GM12874 (cell line): Measurements from ENCODE around the gene MMP10.

Experiments
- TF ChIP-seq, protein P1 (sequence below): IDR thresholded peaks from 2 replicates; pipeline ENCODE4 v1.5.1; 2011; ENCODE audit warnings: low read depth, mild to moderate bottlenecking, control low read depth, low read length, moderate library complexity; ENCODE audit not compliant: insufficient read depth

MMP10 gene

DNA sequence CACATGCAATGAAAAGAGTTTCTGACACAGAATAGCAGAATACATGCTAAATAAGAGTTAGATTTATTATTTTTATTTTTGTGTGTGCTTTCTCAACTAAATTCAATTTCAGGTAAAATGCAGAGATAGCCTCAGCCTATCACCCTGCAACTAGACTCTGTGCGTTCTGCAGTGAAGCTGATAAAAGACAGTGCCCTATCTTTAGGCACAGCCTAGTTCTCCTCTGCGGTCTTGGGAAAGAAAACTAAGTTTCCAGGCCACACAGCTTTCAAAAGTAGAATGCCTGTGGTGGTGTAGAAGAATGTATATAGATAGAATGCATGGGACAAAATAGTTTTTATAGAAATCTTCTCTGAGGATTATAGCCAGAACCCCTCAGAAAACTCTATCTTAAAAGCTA is 29.5 kb upstream of the MMP10 start:
- TF ChIP-seq, protein P1, sequence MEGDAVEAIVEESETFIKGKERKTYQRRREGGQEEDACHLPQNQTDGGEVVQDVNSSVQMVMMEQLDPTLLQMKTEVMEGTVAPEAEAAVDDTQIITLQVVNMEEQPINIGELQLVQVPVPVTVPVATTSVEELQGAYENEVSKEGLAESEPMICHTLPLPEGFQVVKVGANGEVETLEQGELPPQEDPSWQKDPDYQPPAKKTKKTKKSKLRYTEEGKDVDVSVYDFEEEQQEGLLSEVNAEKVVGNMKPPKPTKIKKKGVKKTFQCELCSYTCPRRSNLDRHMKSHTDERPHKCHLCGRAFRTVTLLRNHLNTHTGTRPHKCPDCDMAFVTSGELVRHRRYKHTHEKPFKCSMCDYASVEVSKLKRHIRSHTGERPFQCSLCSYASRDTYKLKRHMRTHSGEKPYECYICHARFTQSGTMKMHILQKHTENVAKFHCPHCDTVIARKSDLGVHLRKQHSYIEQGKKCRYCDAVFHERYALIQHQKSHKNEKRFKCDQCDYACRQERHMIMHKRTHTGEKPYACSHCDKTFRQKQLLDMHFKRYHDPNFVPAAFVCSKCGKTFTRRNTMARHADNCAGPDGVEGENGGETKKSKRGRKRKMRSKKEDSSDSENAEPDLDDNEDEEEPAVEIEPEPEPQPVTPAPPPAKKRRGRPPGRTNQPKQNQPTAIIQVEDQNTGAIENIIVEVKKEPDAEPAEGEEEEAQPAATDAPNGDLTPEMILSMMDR: no peak

DNA sequence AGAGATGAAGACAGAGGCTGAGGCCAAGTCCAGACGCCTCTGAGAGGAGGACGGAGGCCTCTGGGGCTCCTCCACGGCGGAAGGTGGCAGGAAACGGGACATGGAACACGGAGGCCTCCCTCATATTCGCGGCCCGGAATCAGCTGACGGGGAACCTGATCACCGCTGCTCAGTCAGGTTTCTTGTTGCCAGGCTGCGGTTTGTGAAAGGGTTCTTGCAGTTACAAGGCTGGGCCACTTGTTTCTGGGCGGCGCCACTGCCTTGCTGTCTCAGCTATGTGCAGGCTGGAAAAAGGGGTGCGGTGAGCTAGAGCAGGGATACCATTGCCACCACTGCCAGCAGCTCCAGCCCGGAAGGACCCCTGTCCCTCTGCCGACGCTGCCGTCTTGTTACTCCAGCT is 27.5 kb upstream of the MMP10 start:
- TF ChIP-seq, protein P1: peak; percentile 65; the same call in 1 of the 2 replicates

DNA sequence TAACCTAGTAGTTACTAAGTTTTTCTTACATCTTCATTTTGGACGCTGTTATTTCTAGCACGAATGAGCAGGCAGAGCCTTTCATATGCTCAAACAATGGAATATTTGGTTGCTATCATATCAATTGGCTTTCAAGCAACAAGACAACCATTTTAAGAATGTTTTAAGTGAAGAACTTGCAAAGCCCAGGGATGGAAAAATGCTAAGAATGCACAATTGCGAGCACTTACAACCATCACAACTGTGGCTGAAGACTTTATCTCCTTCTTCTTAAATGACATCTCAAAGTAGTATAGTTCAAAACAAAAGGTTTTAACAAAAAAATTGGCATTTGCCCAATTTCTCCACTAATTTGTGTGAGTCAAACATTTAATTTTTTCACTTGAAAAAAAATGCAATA is 25.9 kb upstream of the MMP10 start:
- TF ChIP-seq, protein P1: no peak

DNA sequence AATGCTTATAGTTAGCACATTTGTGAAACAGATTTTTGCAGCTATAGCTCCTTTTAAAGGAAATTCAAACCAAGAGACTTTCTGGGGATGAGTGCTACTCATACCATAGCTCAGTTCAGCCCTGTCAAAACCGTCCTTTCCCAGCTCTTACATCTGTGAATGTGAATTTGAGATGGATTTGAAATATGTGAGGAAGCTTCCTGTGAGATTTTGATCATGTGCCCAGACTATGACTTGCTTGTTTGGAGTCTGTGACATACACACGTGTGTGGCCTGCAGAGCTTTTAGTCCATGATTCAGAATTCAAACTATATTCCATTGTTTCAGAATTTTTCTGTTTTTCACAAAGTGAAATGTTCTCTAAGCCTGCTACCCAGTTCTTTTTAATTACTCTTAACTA is 21.9 kb upstream of the MMP10 start:
- TF ChIP-seq, protein P1: no peak

DNA sequence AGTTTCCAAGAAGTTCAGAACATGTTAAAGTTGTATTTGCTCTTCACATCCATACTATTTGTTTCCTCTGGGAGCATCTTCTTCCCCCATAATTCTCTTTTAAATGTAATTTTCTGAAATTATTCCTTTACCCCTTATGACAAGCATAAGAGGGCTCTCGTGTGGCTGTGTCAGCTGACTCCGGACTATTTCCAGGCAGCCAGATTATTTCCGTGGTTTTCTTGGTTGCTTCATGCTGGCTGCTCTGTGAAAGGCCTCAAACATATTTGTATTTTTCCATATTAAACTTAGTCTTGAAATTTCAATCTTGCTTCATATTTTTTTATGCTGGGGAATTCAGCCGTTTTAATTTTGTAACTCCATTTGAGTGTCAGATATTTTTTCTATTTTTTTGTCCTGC is 20.3 kb upstream of the MMP10 start:
- TF ChIP-seq, protein P1: no peak

DNA sequence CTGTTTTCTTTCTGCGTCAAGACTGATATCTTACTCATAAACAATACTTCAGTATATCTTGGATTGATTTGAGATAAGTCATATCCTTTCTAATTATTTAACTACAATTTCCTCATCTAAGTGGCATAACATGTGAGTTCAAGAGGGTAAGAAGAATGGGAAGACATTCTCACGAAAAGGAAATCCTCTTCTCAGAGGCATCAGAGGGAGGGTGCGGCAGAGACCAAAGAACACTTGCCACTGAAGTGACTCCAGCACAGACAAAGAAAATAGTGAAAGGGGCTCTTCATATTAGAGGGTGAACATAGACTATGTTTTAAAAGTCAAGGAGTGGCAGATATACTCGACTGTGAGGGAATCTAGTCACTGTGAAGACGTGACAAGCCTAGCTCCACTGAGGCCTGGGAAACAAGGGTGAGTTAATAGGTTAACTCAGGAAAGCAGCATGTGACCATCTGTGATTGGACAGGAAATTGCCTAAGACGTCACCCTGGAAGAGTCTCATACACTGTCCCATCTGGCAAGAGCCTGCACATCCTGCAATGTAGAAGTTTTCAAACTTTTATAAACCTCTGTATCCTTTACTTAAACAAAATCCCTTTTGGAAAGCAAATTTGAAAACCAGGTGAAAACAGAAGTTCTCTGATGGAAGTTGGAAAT is 19.4 kb upstream of the MMP10 start:
- TF ChIP-seq, protein P1: no peak

DNA sequence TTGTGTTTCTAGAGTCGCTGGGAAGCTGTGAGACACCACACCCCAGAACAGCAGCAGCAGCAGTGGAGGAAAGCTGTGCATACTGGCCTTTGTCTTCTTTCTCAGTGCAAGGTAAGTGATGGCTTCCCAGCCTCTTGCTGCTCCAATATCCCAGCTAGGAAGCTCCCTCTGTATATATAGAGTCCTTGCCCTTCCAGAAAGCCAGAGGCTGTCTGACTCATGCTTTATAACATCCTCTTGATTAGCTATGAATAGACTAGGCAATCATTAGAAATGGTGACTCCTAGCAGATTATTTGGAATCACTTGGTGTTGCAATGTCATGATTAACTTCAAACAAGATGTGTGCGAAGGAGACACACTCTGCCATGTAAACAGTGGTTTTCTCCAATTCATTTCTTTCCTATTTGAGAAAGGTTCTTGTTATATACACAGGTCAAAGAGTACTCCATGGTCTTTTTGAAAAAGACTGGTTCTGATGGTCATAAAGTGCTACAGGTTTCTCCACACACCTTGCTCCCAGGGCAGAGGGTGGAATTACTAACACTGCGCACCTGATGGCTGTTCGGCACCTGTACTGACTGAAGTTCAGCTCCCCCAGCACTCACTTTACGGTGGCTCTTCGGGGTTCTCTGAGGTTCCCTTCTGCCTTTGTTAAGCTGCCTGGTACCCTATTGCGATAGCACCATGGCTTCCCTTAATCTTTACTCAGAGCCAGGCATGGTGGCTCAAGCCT is 17.8 kb upstream of the MMP10 start, which contains the start of gene MMP1:
Gene MMP1 (minus strand): TSS at position 149 of the 735 bp plus-strand sequence. CDS start 68 bp downstream, at position 81.
- TF ChIP-seq, protein P1: no peak
